Activated CD8-positive, alpha-beta T cell treated with anti-CD3 and anti-CD28 coated beads for 36 hours (primary cell): ENCODE results near the gene CRIM1. TPM values are rescaled to one million over a fixed set of nuclear protein-coding genes. Genes with fewer than 3 reads are reported as not detected.

Experiments used
- ATAC-seq: fragments of 200-7000 bp; cut with Tn5 transposase; one replicate; pipeline ENCODE4 v1.10.0; 2021; ENCODE audit warnings: mild to moderate bottlenecking, moderate library complexity
- CTCF ChIA-PET: fragments of 350-600 bp; sonication (Branson Sonifier 250); formaldehyde crosslinking; loops from one replicate; lab custom pipeline; 2021; ENCODE audit warnings: antibody characterized with exemption; lab: Charles Lee
- POLR2A ChIA-PET: fragments of 350-600 bp; sonication (Branson Sonifier 250); formaldehyde crosslinking; loops from one replicate; lab custom pipeline; 2021; ENCODE audit warnings: antibody characterized with exemption; lab: Charles Lee
- DNase-seq: peaks from one replicate; pipeline ENCODE4 v3.0.0-alpha.2; 2020
- H3K27ac Mint-ChIP-seq: one replicate; pipeline ENCODE4 v1.8.0; 2021; ENCODE audit warnings: mild to moderate bottlenecking, mixed read lengths
- H3K27me3 Mint-ChIP-seq: one replicate; pipeline ENCODE4 v1.8.0; 2021; ENCODE audit warnings: mixed read lengths
- H3K36me3 Mint-ChIP-seq: one replicate; pipeline ENCODE4 v1.8.0; 2021; ENCODE audit warnings: low read depth, mixed read lengths
- H3K4me1 Mint-ChIP-seq: one replicate; pipeline ENCODE4 v1.8.0; 2021; ENCODE audit warnings: low read depth, mixed read lengths
- H3K4me3 Mint-ChIP-seq: one replicate; pipeline ENCODE4 v1.8.0; 2021; ENCODE audit warnings: mild to moderate bottlenecking, moderate library complexity, mixed read lengths
- H3K9me3 Mint-ChIP-seq: one replicate; pipeline ENCODE4 v1.8.0; 2021; ENCODE audit warnings: mixed read lengths
- intact Hi-C: fragments of 100-400 bp; cut with micrococcal nuclease; formaldehyde crosslinking; loops from one replicate; pipeline ENCODE4 v1.10.0; 2022
- total RNA-seq, 2 experiments: library from RNA; stranded (reverse); gene quantifications; one replicate each; pipeline ENCODE4 v1.2.3, GENCODE V29; 2021
- TF ChIP-seq, protein P1 (sequence below): fragments of 200-600 bp; IDR thresholded peaks from one replicate; pipeline ENCODE4 v1.8.0; 2022; ENCODE audit warnings: antibody characterized with exemption, mild to moderate bottlenecking

Gene CRIM1
- total RNA-seq, 2 experiments from 2014 or later = 14.4 to 15.9 TPM

DNA sequence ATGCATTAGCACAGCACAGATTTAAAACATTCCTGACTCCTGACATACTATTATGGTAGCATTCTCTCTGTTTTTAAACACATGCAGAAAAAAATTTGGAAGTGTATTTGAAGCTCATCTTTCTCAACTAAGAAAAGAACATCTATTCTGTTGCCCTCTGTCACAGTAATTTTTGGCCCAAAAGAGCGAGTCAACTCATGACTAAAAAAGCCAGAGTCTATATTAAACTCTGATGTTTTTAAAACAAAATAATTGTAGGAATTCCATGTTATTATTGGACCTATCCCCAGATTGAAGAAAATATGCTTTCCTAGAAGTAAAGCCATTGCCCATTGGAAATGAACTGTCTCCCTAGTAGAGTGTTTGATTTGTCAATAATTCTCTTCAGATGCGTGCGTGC lies 96.7 kb downstream of the CRIM1 start:
- no peaks in the 10 kb centered on the region for H3K27me3 Mint-ChIP-seq
- intact Hi-C loops = no loop called here
- ATAC-seq (no peak), DNase-seq (no peak)
- no peak overlapping the region for H3K27ac Mint-ChIP-seq
- POLR2A ChIA-PET = interaction anchor here (1.1 kb wide), 1 partner anchor 12 kb away, joined by 3 read pairs; no protein-coding TSS in a partner anchor
- H3K9me3 Mint-ChIP-seq = no peaks in the 10 kb centered on the region
- no peaks in the 10 kb centered on the region for H3K36me3 Mint-ChIP-seq
- CTCF ChIA-PET = no interaction called here
- H3K4me3 Mint-ChIP-seq = no peak overlapping the region
- TF ChIP-seq, protein P1, sequence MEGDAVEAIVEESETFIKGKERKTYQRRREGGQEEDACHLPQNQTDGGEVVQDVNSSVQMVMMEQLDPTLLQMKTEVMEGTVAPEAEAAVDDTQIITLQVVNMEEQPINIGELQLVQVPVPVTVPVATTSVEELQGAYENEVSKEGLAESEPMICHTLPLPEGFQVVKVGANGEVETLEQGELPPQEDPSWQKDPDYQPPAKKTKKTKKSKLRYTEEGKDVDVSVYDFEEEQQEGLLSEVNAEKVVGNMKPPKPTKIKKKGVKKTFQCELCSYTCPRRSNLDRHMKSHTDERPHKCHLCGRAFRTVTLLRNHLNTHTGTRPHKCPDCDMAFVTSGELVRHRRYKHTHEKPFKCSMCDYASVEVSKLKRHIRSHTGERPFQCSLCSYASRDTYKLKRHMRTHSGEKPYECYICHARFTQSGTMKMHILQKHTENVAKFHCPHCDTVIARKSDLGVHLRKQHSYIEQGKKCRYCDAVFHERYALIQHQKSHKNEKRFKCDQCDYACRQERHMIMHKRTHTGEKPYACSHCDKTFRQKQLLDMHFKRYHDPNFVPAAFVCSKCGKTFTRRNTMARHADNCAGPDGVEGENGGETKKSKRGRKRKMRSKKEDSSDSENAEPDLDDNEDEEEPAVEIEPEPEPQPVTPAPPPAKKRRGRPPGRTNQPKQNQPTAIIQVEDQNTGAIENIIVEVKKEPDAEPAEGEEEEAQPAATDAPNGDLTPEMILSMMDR = no peak
- H3K4me1 Mint-ChIP-seq = no peaks in the 10 kb centered on the region

GRCh38 chr2:36453652-36454051 lies 98.1 kb downstream of the CRIM1 start:
- DNase-seq = no peak
- Mint-ChIP-seq H3K36me3 (no peaks in the 10 kb centered on the region), H3K27ac (no peak overlapping the region), H3K27me3 (no peaks in the 10 kb centered on the region), H3K4me1 (no peaks in the 10 kb centered on the region), H3K4me3 (no peak overlapping the region), H3K9me3 (no peaks in the 10 kb centered on the region)
- ChIA-PET CTCF (no interaction called here), POLR2A (interaction anchor here (0.5 kb wide), 1 partner anchor 18 kb away, joined by 3 read pairs; no protein-coding TSS in a partner anchor)
- intact Hi-C loops = no loop called here
- ATAC-seq = no peak
- TF ChIP-seq, protein P1 = no peak

GRCh38 chr2:36455011-36455410 lies 99.4 kb downstream of the CRIM1 start:
- DNase-seq = no peak
- Mint-ChIP-seq H3K27me3 (no peaks in the 10 kb centered on the region), H3K27ac (no peak overlapping the region), H3K4me1 (no peaks in the 10 kb centered on the region), H3K36me3 (no peaks in the 10 kb centered on the region), H3K4me3 (no peak overlapping the region), H3K9me3 (no peaks in the 10 kb centered on the region)
- TF ChIP-seq, protein P1 = no peak
- CTCF ChIA-PET = no interaction called here
- intact Hi-C loops = no loop called here
- POLR2A ChIA-PET = no interaction called here
- no peak for ATAC-seq

DNA sequence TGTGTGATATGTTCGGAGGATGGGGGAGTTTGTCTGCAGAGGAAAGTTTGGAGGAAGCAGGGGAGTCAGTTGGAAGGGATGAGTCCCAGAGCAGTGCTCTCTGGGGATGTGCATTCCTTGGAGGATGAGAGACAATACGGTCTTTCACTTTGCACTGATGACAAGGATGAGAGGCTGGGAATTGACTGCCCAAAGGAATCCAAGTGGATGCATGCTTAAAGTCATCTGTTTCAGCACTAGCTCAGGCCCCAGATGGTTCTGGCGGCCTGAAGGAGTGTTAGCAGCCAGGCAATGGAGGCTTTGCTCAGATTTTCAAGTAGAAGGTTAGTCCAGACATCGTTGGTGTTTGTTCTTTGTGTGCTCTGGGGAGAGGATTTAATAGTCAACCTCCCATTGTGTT lies 100.2 kb downstream of the CRIM1 start:
- TF ChIP-seq, protein P1 = no peak
- Mint-ChIP-seq H3K4me3 (no peak overlapping the region), H3K27ac (no peak overlapping the region), H3K9me3 (no peaks in the 10 kb centered on the region), H3K27me3 (no peaks in the 10 kb centered on the region), H3K36me3 (no peaks in the 10 kb centered on the region), H3K4me1 (no peaks in the 10 kb centered on the region)
- ChIA-PET CTCF (no interaction called here), POLR2A (no interaction called here)
- intact Hi-C loops = no loop called here
- DNase-seq (no peak), ATAC-seq (no peak)

- POLR2A ChIA-PET = no interaction called here
- Mint-ChIP-seq H3K9me3 (no peaks in the 10 kb centered on the region), H3K4me1 (no peaks in the 10 kb centered on the region), H3K27me3 (no peaks in the 10 kb centered on the region), H3K36me3 (no peaks in the 10 kb centered on the region), H3K4me3 (no peak overlapping the region), H3K27ac (no peak overlapping the region)
- CTCF ChIA-PET = interaction anchor here (0.7 kb wide), 2 partner anchors 106 to 193 kb away, joined by 3 read pairs; no protein-coding TSS in a partner anchor
- intact Hi-C loops = no loop called here
- ATAC-seq (no peak), DNase-seq (no peak)
- TF ChIP-seq, protein P1 = no peak
Measured at GRCh38 chr2:36456227-36457175, 100.9 kb downstream of the CRIM1 start.
